ENCODE measurements around the gene CHN1.

CHN1 gene

GRCh38 chr2:175030380-175031271 is 25.4 kb upstream of the CHN1 start:
- Histone ChIP-seq H3K4me1 (ENCODE audit: control insufficient read depth in 5 of 5, insufficient read depth in 5 of 5, low read length in 5 of 5) (peaks cover 0 to 7% (median 6%) of the 10 kb centered on the region in 5 donors), H3K9me3 (ENCODE audit: control insufficient read depth in 5 of 5, low read length in 5 of 5) (peaks cover 0 to 3% (median 0%) of the 10 kb centered on the region in 5 donors), H3K9ac (ENCODE audit: low read length in 5 of 5) (no peak overlapping the region), H3K36me3 (ENCODE audit: control insufficient read depth in 5 of 5, insufficient read depth in 5 of 5, low read length in 5 of 5) (no peaks in the 10 kb centered on the region), H3K27me3 (ENCODE audit: control insufficient read depth in 5 of 5, insufficient read depth in 4 of 5, low read length in 5 of 5) (no peaks in the 10 kb centered on the region), H3K4me3 (ENCODE audit: low read depth in 1 of 5, low read length in 5 of 5) (no peak overlapping the region), H3K27ac (ENCODE audit: low read depth, low read length) (no peak overlapping the region)

- no peaks in the 10 kb centered on the region for H3K36me3 ChIP-seq (ENCODE audit: control insufficient read depth in 5 of 5, insufficient read depth in 5 of 5, low read length in 5 of 5)
- no peak overlapping the region for H3K27ac ChIP-seq (ENCODE audit: low read depth, low read length)
- no peak overlapping the region for H3K9ac ChIP-seq (ENCODE audit: low read length in 5 of 5)
- peaks cover 0 to 6% (median 0%) of the 10 kb centered on the region in 5 donors for H3K9me3 ChIP-seq (ENCODE audit: control insufficient read depth in 5 of 5, low read length in 5 of 5)
- no peaks in the 10 kb centered on the region for H3K27me3 ChIP-seq (ENCODE audit: control insufficient read depth in 5 of 5, insufficient read depth in 4 of 5, low read length in 5 of 5)
- peaks cover 0 to 7% (median 6%) of the 10 kb centered on the region in 5 donors for H3K4me1 ChIP-seq (ENCODE audit: control insufficient read depth in 5 of 5, insufficient read depth in 5 of 5, low read length in 5 of 5)
- no peak overlapping the region for H3K4me3 ChIP-seq (ENCODE audit: low read depth in 1 of 5, low read length in 5 of 5)
These were observed 22.6 kb upstream of the CHN1 start for GRCh38 chr2:175027755-175028154.

- H3K9me3 ChIP-seq (ENCODE audit: control insufficient read depth in 5 of 5, low read length in 5 of 5) = peaks cover 0 to 6% (median 0%) of the 10 kb centered on the region in 5 donors
- H3K36me3 ChIP-seq (ENCODE audit: control insufficient read depth in 5 of 5, insufficient read depth in 5 of 5, low read length in 5 of 5) = no peaks in the 10 kb centered on the region
- peaks cover 0 to 7% (median 6%) of the 10 kb centered on the region in 5 donors for H3K4me1 ChIP-seq (ENCODE audit: control insufficient read depth in 5 of 5, insufficient read depth in 5 of 5, low read length in 5 of 5)
- H3K9ac ChIP-seq (ENCODE audit: low read length in 5 of 5) = no peak overlapping the region
- H3K4me3 ChIP-seq (ENCODE audit: low read depth in 1 of 5, low read length in 5 of 5) = no peak overlapping the region
- no peaks in the 10 kb centered on the region for H3K27me3 ChIP-seq (ENCODE audit: control insufficient read depth in 5 of 5, insufficient read depth in 4 of 5, low read length in 5 of 5)
- H3K27ac ChIP-seq (ENCODE audit: low read depth, low read length) = no peak overlapping the region
These were observed 21.2 kb upstream of the CHN1 start for GRCh38 chr2:175026385-175026784.

GRCh38 chr2:175025946-175026345 is 20.8 kb upstream of the CHN1 start:
- no peak overlapping the region for H3K9ac ChIP-seq (ENCODE audit: low read length in 5 of 5)
- H3K27me3 ChIP-seq (ENCODE audit: control insufficient read depth in 5 of 5, insufficient read depth in 4 of 5, low read length in 5 of 5) = no peaks in the 10 kb centered on the region
- H3K4me1 ChIP-seq (ENCODE audit: control insufficient read depth in 5 of 5, insufficient read depth in 5 of 5, low read length in 5 of 5) = peaks cover 0 to 7% (median 6%) of the 10 kb centered on the region in 5 donors
- no peak overlapping the region for H3K27ac ChIP-seq (ENCODE audit: low read depth, low read length)
- H3K4me3 ChIP-seq (ENCODE audit: low read depth in 1 of 5, low read length in 5 of 5) = no peak overlapping the region
- peaks cover 0 to 6% (median 0%) of the 10 kb centered on the region in 5 donors for H3K9me3 ChIP-seq (ENCODE audit: control insufficient read depth in 5 of 5, low read length in 5 of 5)
- no peaks in the 10 kb centered on the region for H3K36me3 ChIP-seq (ENCODE audit: control insufficient read depth in 5 of 5, insufficient read depth in 5 of 5, low read length in 5 of 5)

GRCh38 chr2:175025233-175025632 is 20.1 kb upstream of the CHN1 start:
- Histone ChIP-seq H3K27ac (ENCODE audit: low read depth, low read length) (no peak overlapping the region), H3K4me3 (ENCODE audit: low read depth in 1 of 5, low read length in 5 of 5) (no peak overlapping the region), H3K36me3 (ENCODE audit: control insufficient read depth in 5 of 5, insufficient read depth in 5 of 5, low read length in 5 of 5) (no peaks in the 10 kb centered on the region), H3K9ac (ENCODE audit: low read length in 5 of 5) (no peak overlapping the region), H3K9me3 (ENCODE audit: control insufficient read depth in 5 of 5, low read length in 5 of 5) (peaks cover 0 to 6% (median 0%) of the 10 kb centered on the region in 5 donors), H3K27me3 (ENCODE audit: control insufficient read depth in 5 of 5, insufficient read depth in 4 of 5, low read length in 5 of 5) (no peaks in the 10 kb centered on the region), H3K4me1 (ENCODE audit: control insufficient read depth in 5 of 5, insufficient read depth in 5 of 5, low read length in 5 of 5) (peaks cover 0 to 7% (median 6%) of the 10 kb centered on the region in 5 donors)

- Histone ChIP-seq H3K4me3 (ENCODE audit: low read depth in 1 of 5, low read length in 5 of 5) (no peak overlapping the region), H3K9ac (ENCODE audit: low read length in 5 of 5) (no peak overlapping the region), H3K9me3 (ENCODE audit: control insufficient read depth in 5 of 5, low read length in 5 of 5) (peaks cover 0 to 6% (median 0%) of the 10 kb centered on the region in 5 donors), H3K27ac (ENCODE audit: low read depth, low read length) (no peak overlapping the region), H3K4me1 (ENCODE audit: control insufficient read depth in 5 of 5, insufficient read depth in 5 of 5, low read length in 5 of 5) (peaks cover 0 to 4% (median 2%) of the 10 kb centered on the region in 5 donors), H3K36me3 (ENCODE audit: control insufficient read depth in 5 of 5, insufficient read depth in 5 of 5, low read length in 5 of 5) (no peaks in the 10 kb centered on the region), H3K27me3 (ENCODE audit: control insufficient read depth in 5 of 5, insufficient read depth in 4 of 5, low read length in 5 of 5) (no peaks in the 10 kb centered on the region)
These were observed 17.7 kb upstream of the CHN1 start for GRCh38 chr2:175022923-175023322.

GRCh38 chr2:175019566-175020327 is 14.6 kb upstream of the CHN1 start:
- Histone ChIP-seq H3K36me3 (ENCODE audit: control insufficient read depth in 5 of 5, insufficient read depth in 5 of 5, low read length in 5 of 5) (no peaks in the 10 kb centered on the region), H3K4me3 (ENCODE audit: low read depth in 1 of 5, low read length in 5 of 5) (no peak overlapping the region), H3K9me3 (ENCODE audit: control insufficient read depth in 5 of 5, low read length in 5 of 5) (no peaks in the 10 kb centered on the region), H3K4me1 (ENCODE audit: control insufficient read depth in 5 of 5, insufficient read depth in 5 of 5, low read length in 5 of 5) (peaks cover 0 to 10% (median 0%) of the 10 kb centered on the region in 5 donors), H3K27me3 (ENCODE audit: control insufficient read depth in 5 of 5, insufficient read depth in 4 of 5, low read length in 5 of 5) (no peaks in the 10 kb centered on the region), H3K27ac (ENCODE audit: low read depth, low read length) (no peak overlapping the region), H3K9ac (ENCODE audit: low read length in 5 of 5) (no peak overlapping the region)

- Histone ChIP-seq H3K27me3 (ENCODE audit: control insufficient read depth in 5 of 5, insufficient read depth in 4 of 5, low read length in 5 of 5) (no peaks in the 10 kb centered on the region), H3K4me3 (ENCODE audit: low read depth in 1 of 5, low read length in 5 of 5) (no peak overlapping the region), H3K27ac (ENCODE audit: low read depth, low read length) (no peak overlapping the region), H3K9me3 (ENCODE audit: control insufficient read depth in 5 of 5, low read length in 5 of 5) (no peaks in the 10 kb centered on the region), H3K9ac (ENCODE audit: low read length in 5 of 5) (no peak overlapping the region), H3K4me1 (ENCODE audit: control insufficient read depth in 5 of 5, insufficient read depth in 5 of 5, low read length in 5 of 5) (peaks cover 0 to 10% (median 0%) of the 10 kb centered on the region in 5 donors), H3K36me3 (ENCODE audit: control insufficient read depth in 5 of 5, insufficient read depth in 5 of 5, low read length in 5 of 5) (no peaks in the 10 kb centered on the region)
These were observed 12.6 kb upstream of the CHN1 start for GRCh38 chr2:175017618-175018414.

GRCh38 chr2:175015340-175015739 is 10.2 kb upstream of the CHN1 start:
- H3K36me3 ChIP-seq (ENCODE audit: control insufficient read depth in 5 of 5, insufficient read depth in 5 of 5, low read length in 5 of 5) = no peaks in the 10 kb centered on the region
- H3K27me3 ChIP-seq (ENCODE audit: control insufficient read depth in 5 of 5, insufficient read depth in 4 of 5, low read length in 5 of 5) = no peaks in the 10 kb centered on the region
- H3K9ac ChIP-seq (ENCODE audit: low read length in 5 of 5) = no peak overlapping the region
- H3K27ac ChIP-seq (ENCODE audit: low read depth, low read length) = peak overlapping the region; percentile 37
- peaks cover 0 to 10% (median 0%) of the 10 kb centered on the region in 5 donors for H3K4me1 ChIP-seq (ENCODE audit: control insufficient read depth in 5 of 5, insufficient read depth in 5 of 5, low read length in 5 of 5)
- H3K9me3 ChIP-seq (ENCODE audit: control insufficient read depth in 5 of 5, low read length in 5 of 5) = no peaks in the 10 kb centered on the region
- no peak overlapping the region for H3K4me3 ChIP-seq (ENCODE audit: low read depth in 1 of 5, low read length in 5 of 5)
